ENCODE data around the gene PMF1. TPM values are rescaled to one million over a fixed set of nuclear protein-coding genes. Genes with fewer than 3 reads are reported as not detected.

PMF1 gene
- total and polyA plus RNA-seq, 4 donors: 24.7 to 63.5 (median 36.9) TPM

DNA sequence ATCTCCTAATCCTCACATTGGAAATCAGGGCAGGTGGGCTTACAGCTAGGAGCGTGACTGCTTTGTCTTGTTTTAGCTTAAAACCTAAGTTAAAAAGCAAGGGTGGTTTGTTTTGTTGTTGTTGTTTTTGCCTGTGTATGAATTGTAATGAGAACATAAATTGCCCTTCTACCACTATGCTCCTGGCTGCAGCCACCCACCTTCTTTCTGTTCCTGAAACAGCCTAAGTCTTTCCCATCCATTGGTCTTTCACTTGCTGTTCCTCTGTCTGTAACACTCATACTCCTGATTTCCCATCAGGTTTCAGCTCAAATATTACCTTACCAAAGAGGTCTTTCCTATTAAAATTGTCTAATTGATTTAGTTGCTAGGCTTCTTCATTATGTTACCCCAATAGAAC, 70.7 kb downstream of the PMF1 start:
- H3K27ac ChIP-seq (ENCODE audit: low read depth in 1 of 2, low read length in 2 of 2): peak overlapping the region in 1 of 2 donors; percentile 95

More for the DNA sequence above, 70.7 kb downstream of the PMF1 start:
- WGBS: 91% methylated on average over 1 of the region's 1 CpG
- no peak for TF ChIP-seq NR2F2 (IDR thresholded peaks at IDR 0.05)
- no peak for TF ChIP-seq EGR1 (IDR thresholded peaks at IDR 0.05; ENCODE audit: low read depth in 2 of 2)
- TF ChIP-seq, protein P1, sequence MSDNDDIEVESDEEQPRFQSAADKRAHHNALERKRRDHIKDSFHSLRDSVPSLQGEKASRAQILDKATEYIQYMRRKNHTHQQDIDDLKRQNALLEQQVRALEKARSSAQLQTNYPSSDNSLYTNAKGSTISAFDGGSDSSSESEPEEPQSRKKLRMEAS (IDR thresholded peaks at IDR 0.05): no peak
- no peak for TF ChIP-seq FOXA1 (IDR thresholded peaks at IDR 0.05)
- TF ChIP-seq RXRA (IDR thresholded peaks at IDR 0.05): no peak
- no peak for TF ChIP-seq YY1 (IDR thresholded peaks at IDR 0.05)
- TF ChIP-seq RAD21 (IDR thresholded peaks at IDR 0.05): no peak
- TF ChIP-seq HNF4A (conservative IDR thresholded peaks at IDR 0.05): no peak
- no peak for TF ChIP-seq GABPA (IDR thresholded peaks at IDR 0.05 in 1 of 2, conservative IDR thresholded peaks at IDR 0.05 in 1 of 2)
- TF ChIP-seq REST (IDR thresholded peaks at IDR 0.05): no peak
- TF ChIP-seq, protein P2, sequence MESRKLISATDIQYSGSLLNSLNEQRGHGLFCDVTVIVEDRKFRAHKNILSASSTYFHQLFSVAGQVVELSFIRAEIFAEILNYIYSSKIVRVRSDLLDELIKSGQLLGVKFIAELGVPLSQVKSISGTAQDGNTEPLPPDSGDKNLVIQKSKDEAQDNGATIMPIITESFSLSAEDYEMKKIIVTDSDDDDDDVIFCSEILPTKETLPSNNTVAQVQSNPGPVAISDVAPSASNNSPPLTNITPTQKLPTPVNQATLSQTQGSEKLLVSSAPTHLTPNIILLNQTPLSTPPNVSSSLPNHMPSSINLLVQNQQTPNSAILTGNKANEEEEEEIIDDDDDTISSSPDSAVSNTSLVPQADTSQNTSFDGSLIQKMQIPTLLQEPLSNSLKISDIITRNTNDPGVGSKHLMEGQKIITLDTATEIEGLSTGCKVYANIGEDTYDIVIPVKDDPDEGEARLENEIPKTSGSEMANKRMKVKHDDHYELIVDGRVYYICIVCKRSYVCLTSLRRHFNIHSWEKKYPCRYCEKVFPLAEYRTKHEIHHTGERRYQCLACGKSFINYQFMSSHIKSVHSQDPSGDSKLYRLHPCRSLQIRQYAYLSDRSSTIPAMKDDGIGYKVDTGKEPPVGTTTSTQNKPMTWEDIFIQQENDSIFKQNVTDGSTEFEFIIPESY (IDR thresholded peaks at IDR 0.05): no peak
- TF ChIP-seq SP1 (IDR thresholded peaks at IDR 0.05): no peak
- TF ChIP-seq, protein P3, sequence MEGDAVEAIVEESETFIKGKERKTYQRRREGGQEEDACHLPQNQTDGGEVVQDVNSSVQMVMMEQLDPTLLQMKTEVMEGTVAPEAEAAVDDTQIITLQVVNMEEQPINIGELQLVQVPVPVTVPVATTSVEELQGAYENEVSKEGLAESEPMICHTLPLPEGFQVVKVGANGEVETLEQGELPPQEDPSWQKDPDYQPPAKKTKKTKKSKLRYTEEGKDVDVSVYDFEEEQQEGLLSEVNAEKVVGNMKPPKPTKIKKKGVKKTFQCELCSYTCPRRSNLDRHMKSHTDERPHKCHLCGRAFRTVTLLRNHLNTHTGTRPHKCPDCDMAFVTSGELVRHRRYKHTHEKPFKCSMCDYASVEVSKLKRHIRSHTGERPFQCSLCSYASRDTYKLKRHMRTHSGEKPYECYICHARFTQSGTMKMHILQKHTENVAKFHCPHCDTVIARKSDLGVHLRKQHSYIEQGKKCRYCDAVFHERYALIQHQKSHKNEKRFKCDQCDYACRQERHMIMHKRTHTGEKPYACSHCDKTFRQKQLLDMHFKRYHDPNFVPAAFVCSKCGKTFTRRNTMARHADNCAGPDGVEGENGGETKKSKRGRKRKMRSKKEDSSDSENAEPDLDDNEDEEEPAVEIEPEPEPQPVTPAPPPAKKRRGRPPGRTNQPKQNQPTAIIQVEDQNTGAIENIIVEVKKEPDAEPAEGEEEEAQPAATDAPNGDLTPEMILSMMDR (IDR thresholded peaks at IDR 0.05; ENCODE audit: low read depth, low read length, missing input control): no peak
- TF ChIP-seq FOXA2 (IDR thresholded peaks at IDR 0.05): no peak
- Histone ChIP-seq H3K36me3 (ENCODE audit: control insufficient read depth in 4 of 4, insufficient read depth in 3 of 4, low read depth in 1 of 4, low read length in 3 of 4) (peaks cover 2 to 10% (median 6%) of the 10 kb centered on the region in 4 donors), H3K4me3 (ENCODE audit: low read depth in 1 of 3, low read length in 3 of 3) (peak overlapping the region; percentile 82 to 97 (median 96)), H3K9me3 (ENCODE audit: control insufficient read depth in 4 of 4, low read length in 3 of 4) (no peaks in the 10 kb centered on the region), H3K27me3 (ENCODE audit: control insufficient read depth in 4 of 4, insufficient read depth in 4 of 4, low read length in 3 of 4) (no peaks in the 10 kb centered on the region), H3K4me1 (ENCODE audit: control insufficient read depth in 4 of 4, insufficient read depth in 4 of 4, low read length in 3 of 4) (peaks cover 4 to 44% (median 27%) of the 10 kb centered on the region in 4 donors), H3K9ac (ENCODE audit: low read depth in 1 of 2, low read length in 2 of 2) (peak overlapping the region; percentile 78 to 80)
- DNase-seq (ENCODE audit: low spot score): no peak

Measured in liver (tissue), 9 donors.